Spinal cord (tissue), 10 donors: ENCODE measurements around the gene MBOAT7. TPM values are rescaled to one million over a fixed set of nuclear protein-coding genes. Genes with fewer than 3 reads are reported as not detected.

Experiments
- DNase-seq, 6 donors: peaks; one replicate each; pipeline versions ENCODE4 v3.0.0 to v3.0.0-alpha.2; 2013 to 2015; ENCODE audit warnings: low spot score in 6 of 6, low read depth in 4 of 6
- H3K27ac ChIP-seq: one replicate; pipeline ENCODE4 v1.5.1; 2013; ENCODE audit warnings: low read depth, low read length, control low read depth
- H3K27me3 ChIP-seq: one replicate; pipeline ENCODE4 v1.6.1; 2013; ENCODE audit warnings: low read length; ENCODE audit not compliant: control insufficient read depth, insufficient read depth
- H3K36me3 ChIP-seq: one replicate; pipeline ENCODE4 v1.6.1; 2013; ENCODE audit warnings: low read length; ENCODE audit not compliant: control insufficient read depth, insufficient read depth
- H3K4me1 ChIP-seq: one replicate; pipeline ENCODE4 v1.6.1; 2013; ENCODE audit warnings: low read length; ENCODE audit not compliant: control insufficient read depth, insufficient read depth
- H3K4me3 ChIP-seq: one replicate; pipeline ENCODE4 v1.5.1; 2013; ENCODE audit warnings: low read depth, low read length, control low read depth
- H3K9me3 ChIP-seq: one replicate; pipeline ENCODE4 v1.6.1; 2013; ENCODE audit warnings: low read length; ENCODE audit not compliant: control insufficient read depth, insufficient read depth
- WGBS: methylation state at CpG from one replicate; pipeline ENCODE4 v1.1.5; 2013; ENCODE audit warnings: missing lambda C conversion rate; ENCODE audit not compliant: insufficient coverage; 5-methylcytosine and 5-hydroxymethylcytosine counted together
- polyA plus RNA-seq, 2 donors: library from polyadenylated mRNA; unstranded; fragments of 120-200 nt; gene quantifications; one replicate each; pipeline ENCODE4 v1.2.1, GENCODE V29; 2013; ENCODE audit not compliant: insufficient read length in 2 of 2
- total RNA-seq, 2 donors: library from RNA; depleted of rRNA in 1 of 2; stranded (reverse); fragments of 120-200 nt in 1 of 2; fragments of >200 nt in 1 of 2; gene quantifications; one replicate each; pipeline versions ENCODE4 v1.2.3 to v1.2.4, GENCODE V29; 2013 to 2014
- donor health status: healthy.

Gene MBOAT7
- total and polyA plus RNA-seq, 4 donors = 31.6 to 112 (median 70.7) TPM

DNA sequence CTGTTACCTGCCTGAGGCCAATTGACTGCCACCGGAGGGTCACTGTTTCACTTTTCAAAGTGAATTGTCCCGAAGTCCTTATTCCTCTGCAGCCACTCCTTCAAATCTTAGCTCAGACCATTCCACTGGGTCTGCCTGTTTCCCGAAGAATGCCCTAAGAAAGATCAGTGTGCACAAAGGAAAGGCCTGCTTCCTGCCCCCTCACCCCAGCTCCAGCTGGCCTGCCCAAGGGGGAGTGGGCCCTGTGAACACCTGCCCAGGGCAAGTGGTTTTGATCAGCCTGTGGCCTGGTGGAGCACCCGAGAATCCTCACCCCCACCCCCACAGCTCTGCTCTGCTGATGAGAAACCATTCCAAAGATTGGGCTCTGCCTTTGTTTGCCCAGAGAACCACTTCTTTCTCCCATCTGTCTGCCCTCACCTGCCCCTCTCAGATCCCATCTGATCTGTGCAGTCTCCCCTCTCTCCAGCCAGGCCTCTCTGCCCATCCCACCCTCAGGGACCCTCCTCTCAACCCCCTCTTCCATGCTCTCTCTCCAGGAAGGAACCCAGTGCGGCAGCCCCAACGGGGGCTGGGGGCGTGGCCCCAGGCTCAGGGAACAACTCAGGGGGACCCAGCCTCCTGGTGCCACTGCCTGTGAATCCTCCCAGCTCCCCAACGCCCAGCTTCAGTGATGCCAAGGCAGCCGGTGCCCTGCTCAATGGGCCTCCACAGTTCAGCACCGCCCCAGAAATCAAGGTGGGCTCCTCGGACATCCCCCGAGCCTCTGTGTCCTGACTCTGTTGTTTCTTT, 40.2 kb downstream of the MBOAT7 start:
- WGBS = 89% methylated on average over 12 of the region's 12 CpGs
- Histone ChIP-seq H3K27me3 (no peaks in the 10 kb centered on the region), H3K9me3 (no peaks in the 10 kb centered on the region), H3K27ac (no peak overlapping the region), H3K4me1 (no peaks in the 10 kb centered on the region), H3K4me3 (no peak overlapping the region), H3K36me3 (peaks cover 100% of the 10 kb centered on the region)
- DNase-seq = no peak

DNA sequence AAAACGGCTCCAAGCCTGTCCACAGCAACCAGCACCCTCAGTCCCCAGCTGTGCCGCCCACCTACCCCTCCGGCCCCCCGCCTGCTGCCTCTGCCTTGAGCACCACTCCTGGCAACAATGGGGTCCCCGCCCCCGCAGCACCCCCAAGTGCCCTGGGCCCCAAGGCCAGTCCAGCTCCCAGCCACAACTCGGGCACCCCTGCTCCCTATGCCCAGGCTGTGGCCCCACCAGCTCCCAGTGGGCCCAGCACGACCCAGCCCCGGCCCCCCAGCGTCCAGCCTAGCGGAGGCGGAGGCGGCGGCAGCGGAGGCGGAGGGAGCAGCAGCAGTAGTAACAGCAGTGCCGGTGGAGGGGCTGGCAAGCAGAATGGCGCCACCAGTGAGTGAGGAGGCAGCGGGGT, 41.2 kb downstream of the MBOAT7 start:
- WGBS = 79% methylated on average over 19 of the region's 19 CpGs
- Histone ChIP-seq H3K27ac (no peak overlapping the region), H3K4me3 (no peak overlapping the region), H3K27me3 (no peaks in the 10 kb centered on the region), H3K36me3 (peaks cover 100% of the 10 kb centered on the region), H3K4me1 (no peaks in the 10 kb centered on the region), H3K9me3 (no peaks in the 10 kb centered on the region)
- no peak for DNase-seq

DNA sequence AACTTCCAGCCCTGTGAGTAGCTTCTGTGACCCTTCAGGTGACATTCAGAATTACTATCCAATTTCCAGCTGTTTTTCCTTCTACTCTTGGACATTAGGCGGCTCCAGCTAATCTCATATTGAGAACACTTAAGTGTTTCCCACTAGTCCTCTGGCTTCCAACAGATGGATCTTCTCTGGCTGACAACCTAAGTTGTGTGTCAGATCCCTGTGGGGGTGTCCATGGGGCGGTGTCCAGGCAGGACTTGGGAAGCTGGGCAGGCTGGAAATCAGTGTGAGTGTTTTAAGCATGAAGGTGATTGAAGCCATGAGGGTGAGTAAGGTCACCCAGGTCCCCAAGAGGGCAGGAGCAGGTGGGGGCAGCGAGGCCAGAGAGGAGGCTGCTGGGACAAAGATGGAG, 41.7 kb downstream of the MBOAT7 start:
- H3K27ac ChIP-seq = no peak overlapping the region
- H3K4me3 ChIP-seq = no peak overlapping the region
- H3K36me3 ChIP-seq = peaks cover 100% of the 10 kb centered on the region
- H3K9me3 ChIP-seq = no peaks in the 10 kb centered on the region
- DNase-seq = no peak
- no peaks in the 10 kb centered on the region for H3K27me3 ChIP-seq
- no peaks in the 10 kb centered on the region for H3K4me1 ChIP-seq
- 100% methylated on average over 2 of the region's 3 CpGs for WGBS

DNA sequence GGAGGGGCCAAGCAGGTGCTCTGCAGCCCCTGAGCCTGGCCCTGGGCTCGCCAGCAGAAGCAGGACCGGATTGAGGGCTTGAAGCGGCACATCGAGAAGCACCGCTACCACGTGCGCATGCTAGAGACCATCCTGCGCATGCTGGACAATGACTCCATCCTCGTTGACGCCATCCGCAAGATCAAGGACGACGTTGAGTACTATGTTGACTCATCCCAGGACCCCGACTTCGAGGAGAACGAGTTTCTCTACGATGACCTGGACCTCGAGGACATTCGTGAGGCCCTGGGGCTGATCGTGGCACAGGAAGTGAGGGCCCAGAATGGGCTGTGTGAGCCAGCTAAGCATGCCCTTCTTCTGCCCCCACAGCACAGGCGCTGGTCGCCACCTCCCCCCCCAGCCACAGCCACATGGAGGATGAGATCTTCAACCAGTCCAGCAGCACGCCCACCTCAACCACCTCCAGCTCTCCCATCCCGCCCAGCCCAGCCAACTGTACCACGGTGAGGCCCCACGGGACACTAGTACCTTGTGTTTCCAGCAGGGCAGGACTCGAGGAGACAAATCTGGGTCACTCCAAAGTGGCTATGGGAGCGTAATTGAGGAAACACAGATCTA, 43.7 kb downstream of the MBOAT7 start:
- peaks cover 94% of the 10 kb centered on the region for H3K36me3 ChIP-seq
- H3K27me3 ChIP-seq = no peaks in the 10 kb centered on the region
- H3K9me3 ChIP-seq = no peaks in the 10 kb centered on the region
- H3K27ac ChIP-seq = no peak overlapping the region
- H3K4me1 ChIP-seq = no peaks in the 10 kb centered on the region
- no peak for DNase-seq
- WGBS = 98% methylated on average over 27 of the region's 28 CpGs
- H3K4me3 ChIP-seq = no peak overlapping the region

DNA sequence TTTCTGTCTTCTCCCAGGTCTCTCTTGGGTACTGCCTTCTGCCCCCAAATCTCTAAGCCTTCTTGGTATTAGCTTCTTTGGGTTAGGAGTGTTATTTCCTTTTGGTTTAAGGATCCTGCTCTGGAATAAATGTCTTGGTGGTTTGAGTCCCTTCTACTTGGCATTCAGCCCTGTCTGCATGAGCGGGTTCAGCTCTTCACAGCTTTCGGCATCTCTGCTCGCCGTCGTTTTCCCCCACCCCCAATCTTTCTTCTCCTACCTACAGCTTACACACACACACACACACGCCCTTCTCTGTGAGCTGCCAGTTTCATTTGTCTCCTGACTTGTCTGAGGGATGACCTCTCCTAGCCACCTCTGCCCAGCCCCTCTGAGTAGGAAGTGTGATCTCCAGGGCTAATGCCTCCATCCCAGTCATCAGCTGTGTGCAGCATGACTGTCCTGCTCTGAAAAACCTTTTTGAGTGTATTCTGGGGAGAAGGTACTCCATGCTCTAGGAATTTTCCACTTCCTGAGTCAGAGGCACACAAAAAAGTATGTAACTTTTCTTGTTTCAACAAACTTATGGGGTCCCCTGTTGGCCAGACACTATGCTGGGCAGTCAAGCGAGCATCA, 47.1 kb downstream of the MBOAT7 start:
- H3K4me3 ChIP-seq = no peak overlapping the region
- H3K27me3 ChIP-seq = no peaks in the 10 kb centered on the region
- H3K9me3 ChIP-seq = no peaks in the 10 kb centered on the region
- no peak overlapping the region for H3K27ac ChIP-seq
- DNase-seq = no peak
- H3K36me3 ChIP-seq = peaks cover 81% of the 10 kb centered on the region
- 75% methylated on average over 6 of the region's 7 CpGs for WGBS
- H3K4me1 ChIP-seq = peaks cover 22% of the 10 kb centered on the region

DNA sequence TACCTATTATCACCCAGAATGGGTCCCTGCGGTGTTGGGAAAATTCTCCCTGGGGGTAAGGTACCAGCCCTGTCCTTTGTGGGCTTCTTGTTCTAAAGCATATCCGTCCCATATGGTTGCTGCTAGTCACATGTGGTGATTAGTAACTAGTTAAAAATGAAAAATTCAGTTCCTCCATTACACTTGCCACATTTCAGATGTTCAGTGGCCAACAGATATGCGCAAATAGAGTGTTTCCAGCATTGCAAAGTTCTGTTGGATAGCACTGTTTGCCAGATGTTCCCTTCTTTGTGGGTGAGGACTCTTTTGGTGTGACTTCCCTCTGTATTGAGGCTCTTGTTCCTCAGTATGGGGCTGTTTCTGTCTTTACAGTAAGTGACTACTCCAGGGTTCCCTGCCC, 48.0 kb downstream of the MBOAT7 start:
- Histone ChIP-seq H3K27ac (no peak overlapping the region), H3K27me3 (no peaks in the 10 kb centered on the region), H3K4me1 (peaks cover 27% of the 10 kb centered on the region), H3K9me3 (no peaks in the 10 kb centered on the region), H3K4me3 (no peak overlapping the region), H3K36me3 (peaks cover 72% of the 10 kb centered on the region)
- no CpG with 5 or more reads among the region's 3 CpGs for WGBS
- DNase-seq = no peak

DNA sequence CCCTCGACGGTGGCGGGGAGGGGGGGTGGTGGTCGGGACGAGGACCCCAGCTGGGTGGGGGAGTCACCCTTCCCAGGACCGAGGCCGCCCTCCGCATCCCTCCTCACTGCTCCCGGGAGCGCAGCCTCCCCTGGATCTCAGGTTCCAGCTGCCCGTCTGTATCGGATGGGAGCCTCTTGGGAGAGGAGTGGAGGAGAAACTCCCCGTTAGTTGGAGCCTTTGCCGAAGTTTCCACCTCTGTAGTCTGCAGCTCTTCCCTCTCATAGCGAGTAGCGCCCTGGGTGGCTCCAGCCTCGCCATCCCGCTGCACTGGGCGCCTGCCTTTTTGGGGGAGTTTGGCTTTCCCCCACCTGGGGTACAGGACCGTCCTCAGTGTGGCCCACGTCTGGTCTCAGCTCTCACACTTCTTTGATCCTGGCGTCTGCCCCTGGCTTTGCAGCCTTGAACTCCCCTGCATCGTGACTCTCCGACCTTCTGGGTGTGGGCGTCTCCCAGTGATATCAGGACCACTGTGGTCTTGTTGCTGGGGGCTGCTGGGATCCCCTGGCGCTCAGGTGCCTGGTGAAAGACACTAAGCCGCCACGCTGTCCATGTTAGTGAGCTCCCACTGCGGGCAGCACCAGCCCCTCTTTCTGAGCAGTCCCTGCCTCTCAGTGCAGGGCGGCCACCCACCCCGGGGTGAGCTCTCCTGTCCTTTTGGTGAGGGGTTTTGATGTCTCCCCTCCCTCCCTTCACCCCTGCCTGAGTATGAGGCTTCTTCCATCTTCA, 50.7 kb downstream of the MBOAT7 start:
- Histone ChIP-seq H3K27me3 (no peaks in the 10 kb centered on the region), H3K27ac (no peak overlapping the region), H3K36me3 (peaks cover 45% of the 10 kb centered on the region), H3K9me3 (no peaks in the 10 kb centered on the region), H3K4me1 (peaks cover 35% of the 10 kb centered on the region), H3K4me3 (peak overlapping the region; percentile 64)
- DNase-seq = no peak
- 44% methylated on average over 13 of the region's 31 CpGs for WGBS

DNA sequence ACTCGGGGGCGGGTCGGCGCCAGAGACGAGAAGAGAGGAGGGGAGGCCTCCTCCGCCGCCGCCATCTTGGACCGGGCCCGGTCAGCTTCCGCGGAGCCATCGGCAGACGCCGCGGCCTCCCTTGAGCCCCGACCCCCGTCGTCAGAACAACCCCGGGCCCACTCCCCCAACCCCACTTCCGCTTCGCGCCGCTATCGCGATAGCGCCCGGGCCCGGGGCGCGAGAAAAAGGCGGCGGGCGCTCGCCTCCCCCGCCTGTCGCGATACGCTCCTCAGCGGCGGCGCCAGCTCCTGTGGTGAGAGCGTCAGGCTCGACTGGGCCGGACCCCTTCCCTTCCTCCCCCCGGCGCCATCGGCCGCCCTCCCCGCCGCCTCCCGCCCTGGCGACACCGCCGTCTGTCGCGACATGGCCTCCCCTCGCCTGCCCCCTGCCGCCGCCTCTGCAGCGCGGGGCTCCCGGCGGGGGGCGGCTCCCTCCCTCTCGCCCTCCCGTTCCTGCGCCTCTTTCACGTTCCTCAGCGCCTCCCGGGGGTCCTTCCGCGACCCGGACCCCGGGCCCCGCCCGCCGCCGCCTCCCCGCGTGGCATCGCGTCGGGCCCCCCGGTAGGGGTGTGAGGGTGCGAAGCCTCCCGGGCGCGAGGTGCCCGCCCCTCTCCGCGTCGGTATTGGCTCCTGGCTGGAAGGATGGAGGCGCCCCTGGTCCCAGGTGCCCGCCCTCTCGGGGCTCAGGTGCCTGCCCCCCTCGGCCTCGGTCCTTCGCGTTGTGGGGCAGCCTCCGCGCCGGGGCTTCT, 51.5 kb downstream of the MBOAT7 start, which contains the start of gene CNOT3:
CNOT3 (plus strand) TSS at position 64 of the 790 bp plus-strand sequence. CDS start 5,217 bp downstream, outside the sequence.
- H3K9me3 ChIP-seq = no peaks in the 10 kb centered on the region
- under 1% methylated on average over 91 of the region's 103 CpGs for WGBS
- peak within 1 kb of the TSS; percentile 74 for H3K27ac ChIP-seq
- peaks cover 35% of the 10 kb centered on the region for H3K4me1 ChIP-seq
- DNase-seq = peak in 2 of 6 donors; percentile 17 to 41
- H3K36me3 ChIP-seq = peaks cover 44% of the 10 kb centered on the region
- no peaks in the 10 kb centered on the region for H3K27me3 ChIP-seq
- H3K4me3 ChIP-seq = peak within 1 kb of the TSS; percentile 64
